ENCODE data around the gene ARL15.

The ARL15 gene

DNA sequence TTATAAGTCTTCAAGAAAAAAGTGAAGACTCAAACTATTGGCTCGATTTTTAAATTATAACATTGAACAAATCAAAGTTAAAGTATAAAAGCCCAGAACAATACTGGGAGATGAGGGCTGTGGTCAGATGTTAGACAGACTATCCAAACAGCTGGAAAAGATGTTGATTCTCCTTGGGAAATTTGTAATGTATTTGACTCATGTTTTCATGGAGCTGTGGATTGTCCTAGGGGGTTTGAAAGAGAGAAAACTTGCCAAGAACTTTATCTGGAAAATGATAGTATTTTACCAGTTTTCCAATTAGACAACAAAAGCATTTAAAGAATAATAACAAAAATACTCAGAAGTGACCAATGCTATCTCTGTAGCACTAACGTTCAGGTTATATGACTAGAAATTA is 339.2 kb downstream of the ARL15 start:
- DNase-seq: no peak

DNA sequence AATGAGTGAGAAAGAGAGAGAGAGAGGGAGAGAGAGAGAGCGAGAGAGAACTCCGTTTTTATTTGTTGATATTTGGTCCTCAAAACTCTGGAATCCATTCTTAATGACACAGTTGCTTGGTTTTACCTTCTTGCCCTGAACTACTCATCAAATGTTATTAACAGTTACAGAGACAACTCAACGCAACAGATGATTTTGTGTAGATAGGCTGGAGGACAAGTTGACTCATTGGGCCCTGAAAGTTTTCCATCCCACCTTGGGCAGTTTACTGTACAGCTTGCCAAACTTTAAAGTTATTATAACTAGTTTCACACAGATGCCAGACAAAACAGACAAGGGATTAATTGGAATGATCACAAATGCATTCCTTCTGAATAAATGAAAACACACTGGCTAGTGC is 339.9 kb downstream of the ARL15 start:
- DNase-seq: no peak

DNA sequence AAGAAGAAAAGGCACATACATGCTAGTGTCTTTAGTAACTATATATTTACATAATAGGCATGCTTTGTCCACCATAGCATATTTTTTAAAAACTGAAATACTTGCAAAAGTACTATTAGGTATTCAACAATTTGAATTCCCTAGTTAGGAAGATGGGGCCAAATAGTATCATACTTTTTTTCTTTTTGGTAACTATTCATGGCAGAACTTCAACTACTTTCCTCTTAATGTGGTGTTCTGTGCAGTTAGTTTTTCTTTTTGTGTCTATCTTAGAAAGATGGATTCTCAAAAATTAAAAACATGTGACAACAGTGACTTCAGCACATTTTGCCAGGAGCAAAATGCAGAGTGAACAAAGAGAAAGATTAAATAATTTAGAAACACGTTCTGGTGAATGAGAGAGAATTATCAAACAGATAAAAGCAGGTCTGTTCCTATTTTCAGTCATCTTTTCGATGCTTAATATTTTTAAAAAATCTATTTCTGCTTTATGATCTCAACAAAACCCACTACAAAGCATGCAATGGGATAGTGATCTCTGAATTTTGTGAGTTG is 341.1 kb downstream of the ARL15 start:
- no peak for DNase-seq

DNA sequence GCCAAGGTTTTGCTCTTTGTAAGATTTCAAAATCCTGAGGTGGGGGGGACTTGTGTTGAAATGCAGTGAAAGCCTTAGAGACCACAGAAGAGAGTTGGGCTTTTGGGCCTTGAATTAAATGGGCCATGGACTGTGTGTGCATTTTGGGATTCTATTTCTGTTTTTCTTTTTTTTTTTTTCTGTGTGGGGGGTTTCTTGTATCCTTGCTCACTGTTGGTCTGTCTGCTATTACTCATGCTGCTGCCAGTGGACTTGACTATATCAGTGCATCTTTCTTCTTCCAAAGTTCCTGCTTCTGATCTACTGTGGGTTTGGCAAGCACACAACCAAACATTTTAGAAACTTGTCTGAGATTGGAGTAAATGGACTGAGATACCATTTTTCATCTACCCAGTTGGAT is 344.9 kb downstream of the ARL15 start:
- no peak for DNase-seq

DNA sequence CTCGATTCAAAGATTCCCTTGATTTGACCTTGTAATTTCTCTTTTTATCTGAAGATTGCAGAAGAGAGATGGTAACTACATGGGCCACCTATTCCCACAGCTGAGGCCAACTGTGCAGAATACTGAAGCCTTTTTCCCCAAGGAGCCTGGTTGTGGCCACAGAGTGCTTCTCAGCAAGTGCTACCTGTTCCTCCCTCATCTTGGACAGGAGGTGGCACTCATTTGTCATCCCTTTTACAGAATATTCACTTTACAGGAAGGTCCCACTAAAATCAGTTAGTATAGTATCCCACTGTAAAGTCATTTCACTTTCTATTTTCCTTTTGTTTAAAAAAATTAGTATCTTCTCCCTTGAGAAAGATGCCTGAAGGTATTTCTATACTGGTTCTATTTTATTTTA is 346.4 kb downstream of the ARL15 start:
- no peak for DNase-seq

DNA sequence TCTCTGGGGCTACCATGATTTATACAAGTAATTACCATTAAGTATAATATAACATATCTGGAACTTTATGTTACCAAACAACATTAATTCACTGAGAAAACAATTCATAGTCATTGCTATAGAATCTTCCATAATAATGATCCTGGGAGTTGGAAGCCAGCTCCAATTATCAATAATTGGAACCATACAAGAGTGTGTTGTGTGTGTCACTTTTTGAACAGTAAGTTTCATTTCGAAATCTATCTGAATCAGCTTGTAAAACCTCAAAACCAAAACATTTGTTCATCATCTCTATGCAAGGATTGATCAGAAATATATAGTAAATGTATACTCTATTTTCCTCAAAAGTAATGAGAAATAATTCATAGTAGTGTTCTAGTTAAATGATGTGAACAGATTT is 348.1 kb downstream of the ARL15 start:
- DNase-seq: no peak

DNA sequence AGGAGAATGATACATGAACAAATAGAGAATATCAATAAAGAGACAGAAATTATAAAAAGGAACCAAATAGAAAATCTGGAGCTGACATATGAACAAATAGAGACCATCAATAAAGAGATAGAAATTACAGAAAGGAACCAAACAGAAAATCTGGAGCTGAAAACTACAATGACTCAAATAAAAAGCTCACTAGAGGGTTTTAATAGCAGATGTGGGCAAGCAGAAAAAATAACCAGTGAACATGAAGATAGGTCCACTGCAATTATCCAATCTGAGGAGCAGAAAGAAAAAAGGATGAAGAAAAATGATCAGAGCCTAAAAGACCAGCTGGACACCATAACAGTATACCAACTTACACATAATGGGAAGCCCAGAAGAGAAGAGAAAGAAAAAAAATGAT is 353.7 kb downstream of the ARL15 start:
- no peak for DNase-seq

DNA sequence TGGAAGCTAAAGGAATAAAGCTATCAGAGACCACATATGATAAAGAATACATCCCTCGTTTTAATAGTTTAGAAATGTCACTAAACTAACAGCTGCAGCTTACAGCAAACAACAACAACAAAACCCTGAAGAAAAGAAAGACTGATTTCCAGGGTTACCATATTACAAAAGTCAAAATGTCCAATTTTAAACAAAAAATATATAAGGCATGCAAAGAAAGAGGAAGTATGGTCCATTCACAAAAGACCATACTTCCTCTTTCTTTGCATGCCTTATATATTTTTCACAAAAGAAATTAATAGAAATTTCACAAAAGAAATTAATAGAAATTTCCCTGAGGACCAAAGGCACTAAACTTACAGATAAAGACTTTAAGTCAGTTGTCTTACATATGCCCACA is 354.2 kb downstream of the ARL15 start:
- DNase-seq: no peak

DNA sequence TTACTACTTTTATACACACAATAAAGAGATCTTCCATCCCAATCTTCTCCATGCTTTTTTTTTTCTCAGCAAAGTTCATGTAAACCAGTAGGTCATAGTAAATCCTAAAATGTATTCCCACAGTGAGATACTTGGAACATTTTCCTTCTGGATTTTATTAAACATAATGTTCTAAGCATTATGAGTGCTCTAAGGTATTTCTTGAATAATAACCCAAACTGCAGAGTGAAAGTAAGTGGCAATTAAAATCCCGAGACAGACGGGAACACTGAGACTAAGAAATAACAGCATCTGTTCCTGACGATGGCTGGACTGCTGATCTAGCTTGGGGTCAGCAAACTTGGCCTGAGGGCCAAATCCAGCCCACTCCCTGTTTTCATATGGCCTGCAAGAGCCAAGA is 359.8 kb downstream of the ARL15 start:
- peak; percentile 28 for DNase-seq

DNA sequence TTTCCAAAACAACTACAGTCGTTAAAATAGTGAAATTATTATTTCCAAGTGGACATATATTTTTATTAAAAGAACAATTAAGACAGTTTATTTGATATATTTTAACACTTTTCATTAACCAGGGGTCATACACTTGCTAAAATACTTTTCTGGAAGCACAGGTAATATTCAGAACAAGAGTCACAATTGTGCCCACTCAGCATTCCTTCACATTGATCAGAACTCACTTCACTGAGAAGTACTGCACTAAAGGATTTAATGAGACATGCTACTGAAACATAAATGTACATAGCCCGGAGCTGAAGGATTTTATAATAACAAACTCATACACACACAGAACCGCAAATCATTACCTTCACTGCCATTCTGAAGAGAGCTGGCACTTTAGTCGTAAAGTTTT is 361.8 kb downstream of the ARL15 start:
- DNase-seq: no peak

DNA sequence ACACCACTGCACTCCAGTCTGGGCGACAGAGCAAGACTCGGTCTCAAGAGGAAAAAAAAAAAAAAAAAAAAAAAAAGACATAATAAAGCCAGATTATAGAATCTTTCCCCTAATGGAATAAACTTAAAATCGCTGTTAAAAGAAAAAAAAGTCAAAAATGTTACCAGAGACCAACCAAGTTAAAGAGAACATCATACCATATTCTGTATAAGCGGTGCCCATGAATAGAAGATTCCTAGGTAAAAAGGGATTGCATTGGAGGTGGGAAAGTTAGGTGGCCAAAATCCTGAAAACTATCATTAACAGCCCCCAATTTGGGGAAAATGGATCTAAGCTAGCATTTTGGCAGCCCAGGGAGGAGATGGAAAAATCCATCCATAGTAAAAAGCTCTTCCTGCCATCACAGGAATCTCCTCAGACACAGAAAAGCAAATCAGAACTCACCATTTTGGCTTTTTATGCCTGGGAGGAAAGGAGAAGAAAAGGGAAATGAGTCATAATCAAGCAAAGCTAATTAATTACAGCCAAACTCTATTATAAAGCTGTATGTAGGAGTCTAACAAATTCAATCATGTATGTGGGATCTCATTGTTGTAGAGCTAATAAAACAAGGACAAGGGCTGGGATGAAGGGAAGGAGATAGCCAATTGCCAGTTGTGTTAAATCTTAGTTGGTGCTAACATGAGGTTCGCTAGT is 363.8 kb downstream of the ARL15 start:
- DNase-seq: no peak

DNA sequence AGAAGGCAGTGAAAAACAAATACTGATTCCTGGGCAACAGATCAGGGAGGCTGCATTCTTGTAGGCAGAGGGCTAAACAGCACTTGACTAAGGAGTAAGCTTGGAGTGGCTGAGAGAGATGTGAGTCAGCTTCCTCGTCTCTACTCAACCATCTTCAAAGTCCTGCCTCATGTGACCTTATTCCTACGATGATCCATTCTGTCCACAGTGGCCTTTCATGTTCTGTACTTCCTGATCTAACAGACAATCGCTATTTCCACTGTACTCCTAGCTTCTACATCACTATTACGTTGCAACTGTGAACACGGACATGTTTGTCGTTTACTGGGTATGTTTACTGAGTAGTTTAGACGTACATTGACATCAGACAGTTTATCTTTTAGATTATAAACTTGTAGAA is 365.4 kb downstream of the ARL15 start:
- no peak for DNase-seq

DNA sequence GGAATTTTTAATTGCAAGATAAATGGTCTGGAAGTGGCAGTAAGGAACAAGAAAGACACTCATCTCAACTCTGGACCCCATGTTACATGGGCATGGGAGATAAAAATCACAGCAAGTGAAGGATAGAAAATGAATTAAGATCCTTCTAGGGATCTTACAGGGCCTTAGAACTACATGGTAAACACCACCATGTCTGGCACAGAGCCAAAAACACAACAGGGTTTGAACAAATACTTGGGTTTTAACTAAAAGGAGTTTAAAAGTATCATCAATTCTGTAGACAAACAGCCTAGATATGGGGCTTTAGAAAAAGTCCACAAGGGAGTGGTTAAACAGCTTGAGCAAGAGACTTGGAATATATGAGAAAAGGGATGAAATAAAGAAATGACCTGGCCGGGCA is 366.4 kb downstream of the ARL15 start:
- no peak for DNase-seq

DNA sequence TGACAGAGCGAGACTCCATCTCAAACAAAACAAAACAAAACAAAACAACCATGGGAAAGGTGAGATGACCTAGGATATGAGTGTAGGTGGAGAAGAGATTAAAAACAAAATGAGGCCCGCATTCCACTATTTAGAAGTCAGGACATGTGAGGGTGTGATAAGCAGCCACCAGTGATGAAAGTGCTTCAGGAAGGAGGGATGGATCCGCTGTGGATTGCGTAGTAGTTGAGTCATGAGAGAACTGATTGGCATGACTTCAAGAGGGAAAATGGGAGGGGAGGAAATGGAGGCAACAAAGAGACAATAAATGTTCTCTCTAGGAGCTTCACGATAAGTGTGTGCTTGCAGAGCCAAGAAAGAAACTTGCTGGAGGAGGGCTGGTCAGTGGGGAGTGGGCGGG is 367.6 kb downstream of the ARL15 start:
- DNase-seq: peak; percentile 48

DNA sequence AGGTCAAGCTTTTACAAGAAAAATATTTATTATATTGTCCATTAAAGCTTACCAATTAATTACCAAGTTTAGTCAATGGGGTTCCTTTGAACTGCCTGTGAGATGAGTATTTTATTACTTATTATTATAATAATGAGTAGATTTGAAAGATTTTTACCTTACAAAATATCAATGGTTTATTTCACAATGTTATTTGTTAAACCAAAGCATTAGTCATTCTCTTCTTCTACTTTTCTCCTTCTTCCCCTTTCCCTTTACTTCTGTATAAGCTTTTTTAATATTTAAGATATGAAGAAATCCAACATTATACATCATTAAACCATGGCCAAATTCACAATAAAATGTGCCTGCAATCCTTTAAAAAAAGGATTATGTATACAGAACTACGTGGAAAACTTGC is 369.5 kb downstream of the ARL15 start:
- DNase-seq: no peak

DNA sequence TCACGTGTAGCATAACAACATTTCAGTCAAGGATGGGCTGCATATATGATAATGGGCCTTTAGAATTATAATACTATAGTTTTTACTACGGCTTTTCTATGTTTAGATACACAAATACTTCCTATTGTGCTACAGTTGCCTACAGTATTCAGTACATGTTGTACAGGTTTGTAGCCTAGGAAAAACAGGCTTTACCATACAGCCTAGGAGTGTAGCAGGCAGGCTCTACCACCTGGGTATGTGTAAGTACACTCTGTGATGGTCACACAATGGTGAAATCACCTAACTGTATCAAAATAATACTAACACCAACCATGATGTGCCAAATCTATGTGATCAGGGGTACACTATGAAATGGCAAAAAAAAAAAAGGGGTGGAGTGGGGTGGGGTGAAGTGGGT is 372.9 kb downstream of the ARL15 start:
- DNase-seq: no peak

DNA sequence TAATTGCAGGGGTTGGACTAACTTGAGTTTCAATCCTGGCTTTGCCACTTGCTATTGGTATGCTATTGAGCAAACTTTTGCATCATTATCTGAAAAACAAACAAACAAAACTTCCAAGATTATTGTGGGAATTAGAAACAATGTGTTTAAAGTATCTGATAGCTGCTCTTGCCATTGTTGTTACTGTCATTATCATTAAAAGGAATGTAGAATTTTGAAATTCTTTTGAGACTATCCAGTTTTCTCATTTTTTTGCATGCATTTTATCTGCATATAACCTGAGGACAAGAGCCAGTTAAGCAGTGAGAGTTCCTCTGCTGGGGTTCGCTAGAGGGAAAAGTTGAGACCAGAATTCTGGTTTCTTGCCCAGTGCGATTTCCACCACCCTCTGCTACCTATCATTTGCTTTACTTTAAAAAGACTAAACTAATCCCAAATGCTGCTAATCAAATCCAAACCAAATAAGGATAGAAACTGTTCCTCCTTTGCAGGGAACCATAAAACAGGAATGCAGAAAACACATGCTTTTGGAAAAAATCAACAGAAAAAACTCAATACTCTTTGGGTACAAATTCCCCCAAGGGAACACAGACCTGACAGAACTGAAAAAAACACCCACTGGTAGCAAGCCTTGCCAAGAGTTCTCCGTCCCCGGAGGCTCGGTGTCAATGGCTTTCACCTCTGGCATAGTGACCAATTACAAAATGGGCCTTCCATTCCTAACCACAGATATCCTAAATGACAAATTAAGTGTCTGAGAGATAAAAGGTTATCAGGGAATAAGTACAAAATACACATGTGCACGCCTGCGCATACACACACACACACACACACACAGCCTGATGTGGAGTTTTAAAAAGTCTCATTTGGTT is 373.7 kb downstream of the ARL15 start:
- DNase-seq: peak; percentile 24

DNA sequence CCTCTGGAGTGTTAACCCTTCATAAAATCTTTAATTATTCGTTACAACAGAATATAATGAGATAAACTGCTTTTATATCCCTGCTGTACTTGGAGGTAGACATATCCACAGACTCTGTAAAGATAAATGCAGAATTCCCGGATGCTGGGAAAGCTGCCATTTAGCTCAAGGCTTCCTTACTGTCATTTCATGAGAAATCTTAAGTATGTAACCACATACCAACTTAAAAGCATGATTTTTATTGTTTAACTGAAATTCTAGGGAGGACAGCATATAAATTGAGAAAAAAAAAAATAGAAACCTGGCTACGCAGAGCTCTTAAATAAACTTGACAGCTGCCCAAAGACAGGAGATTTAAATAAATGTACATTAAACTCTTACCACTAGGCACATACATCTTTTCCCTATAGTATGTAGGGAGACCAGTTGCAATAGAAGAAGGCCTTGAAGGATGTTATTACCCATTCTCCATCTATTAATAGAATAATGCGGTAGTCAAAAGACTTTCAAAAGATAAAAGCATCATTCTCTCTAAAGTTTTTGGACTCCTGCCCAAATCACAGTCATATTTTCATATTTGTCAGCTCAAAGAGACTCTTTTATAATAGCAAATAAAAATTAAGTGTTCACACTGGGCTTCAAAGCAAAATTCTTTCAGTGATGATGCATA is 376.1 kb downstream of the ARL15 start:
- DNase-seq: no peak

DNA sequence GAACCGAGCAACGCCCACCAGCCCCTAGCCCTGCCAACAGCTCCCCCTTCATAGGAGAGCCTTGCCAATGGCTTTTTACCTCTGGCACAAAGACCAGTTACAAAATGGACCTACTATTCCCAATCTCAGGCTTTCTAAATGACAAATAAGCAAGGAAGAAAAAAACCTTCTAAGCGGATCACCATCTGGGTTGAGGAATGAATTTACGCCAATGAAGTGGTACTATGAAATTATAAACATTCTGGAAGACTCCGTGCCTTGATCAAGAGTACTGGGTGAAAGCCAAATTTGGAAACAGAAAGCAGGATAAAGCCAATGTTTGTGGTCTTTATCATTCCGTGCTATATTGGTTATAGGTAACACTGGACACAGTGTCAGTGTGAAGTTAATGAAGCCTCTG is 378.0 kb downstream of the ARL15 start:
- DNase-seq: no peak

DNA sequence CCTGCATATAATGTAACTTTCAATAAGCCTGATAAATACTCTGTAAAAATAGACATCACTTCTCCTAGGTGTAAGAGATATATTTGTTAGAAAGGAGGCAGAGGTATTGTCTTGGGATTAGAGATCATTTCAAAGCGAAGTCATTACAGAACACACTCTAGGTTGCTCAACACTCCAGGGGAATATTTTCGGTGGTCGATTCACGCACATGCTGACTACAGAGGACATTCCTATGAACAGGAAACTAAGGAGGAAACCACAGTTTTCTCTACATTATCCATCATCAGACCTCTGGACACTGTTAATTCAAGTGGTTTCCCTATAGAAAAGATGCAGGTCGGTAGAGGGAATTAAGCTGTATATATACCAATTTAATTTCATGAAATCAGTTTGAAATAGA is 379.9 kb downstream of the ARL15 start:
- no peak for DNase-seq

DNA sequence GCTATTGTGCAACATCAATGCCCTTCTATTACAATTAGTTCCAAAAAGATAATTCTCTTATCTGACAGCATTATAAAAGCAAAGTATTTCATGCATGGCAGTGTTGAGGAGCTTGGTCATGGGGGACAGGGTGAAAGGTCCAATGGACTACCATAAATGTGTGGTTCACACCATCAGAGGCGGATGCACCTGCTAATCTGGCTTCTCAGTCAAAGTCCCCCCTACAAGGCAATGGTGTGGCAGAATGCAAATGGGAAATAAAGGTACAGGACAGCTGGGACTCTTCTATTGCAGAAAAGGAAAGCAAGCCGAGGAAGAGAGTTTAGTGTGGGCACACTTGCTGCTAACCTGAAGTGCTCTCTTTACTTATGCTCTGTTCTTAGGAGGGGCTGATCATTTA is 380.8 kb downstream of the ARL15 start:
- no peak for DNase-seq

DNA sequence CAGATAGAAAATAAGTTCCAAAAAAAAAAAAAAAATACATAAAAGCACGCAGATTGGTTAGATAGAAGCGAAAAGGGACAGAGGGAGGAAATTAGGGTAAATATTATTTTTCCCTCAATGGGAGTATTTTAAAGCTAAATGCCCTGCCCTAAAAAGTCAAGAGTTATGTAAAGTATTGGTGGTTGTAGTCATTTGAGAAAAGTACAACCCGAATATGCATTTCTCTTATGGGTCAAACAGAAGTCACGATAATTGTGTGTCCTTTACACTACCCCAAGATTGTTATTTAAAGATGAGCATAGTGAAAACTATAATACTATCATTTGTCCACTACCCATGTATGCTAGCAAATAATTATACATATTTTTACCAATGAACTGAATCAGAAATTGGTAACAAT is 381.2 kb downstream of the ARL15 start:
- DNase-seq: no peak

DNA sequence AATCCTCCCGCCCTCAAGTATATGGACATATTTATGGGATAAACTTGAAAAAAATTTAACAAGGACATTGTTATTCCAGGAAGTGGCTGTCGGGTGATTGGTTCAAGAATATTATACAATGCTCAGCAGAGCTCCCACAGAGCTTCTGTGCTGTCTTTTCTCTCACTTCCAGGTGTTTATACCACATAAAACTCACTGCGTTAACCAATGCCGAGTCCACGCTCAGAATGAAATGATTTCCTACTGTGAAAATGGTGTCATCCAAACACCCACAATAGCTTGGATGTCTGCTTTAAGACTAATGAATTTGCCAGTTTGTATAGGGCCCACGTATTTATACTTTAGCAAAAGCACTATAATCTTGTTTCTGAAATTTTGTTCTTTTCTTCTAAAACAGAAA is 381.7 kb downstream of the ARL15 start:
- no peak for DNase-seq

Measured in right hindlimb (tissue), 1 donor.